Dendritic cell treated with granulocyte-macrophage colony-stimulating factor and Interleukin-4, amounts not matched to agents 40 ng/mL and 50 ng/mL, for 4 days (primary cell): ENCODE measurements around the gene DCUN1D3.
"Not testable (repeated sequence)": the region's sequence is repeated elsewhere in the genome, so short reads cannot be mapped to it uniquely, and the experiment has no call there.

Source experiments
- H3K27ac Mint-ChIP-seq: one replicate; pipeline ENCODE4 v1.8.0; 2022; ENCODE audit warnings: mild to moderate bottlenecking, mixed read lengths
- H3K27me3 Mint-ChIP-seq: one replicate; pipeline ENCODE4 v1.8.0; 2022; ENCODE audit warnings: mild to moderate bottlenecking, mixed read lengths
- H3K36me3 Mint-ChIP-seq: one replicate; pipeline ENCODE4 v1.8.0; 2022; ENCODE audit warnings: low read depth, mixed read lengths
- H3K4me1 Mint-ChIP-seq: one replicate; pipeline ENCODE4 v1.8.0; 2022; ENCODE audit warnings: low read depth, mixed read lengths
- H3K4me3 Mint-ChIP-seq: one replicate; pipeline ENCODE4 v1.8.0; 2022; ENCODE audit warnings: mild to moderate bottlenecking, moderate library complexity, mixed read lengths
- H3K9me3 Mint-ChIP-seq: one replicate; pipeline ENCODE4 v1.8.0; 2022; ENCODE audit warnings: mixed read lengths
- intact Hi-C: fragments of 100-400 bp; cut with micrococcal nuclease; formaldehyde crosslinking; loops from one replicate; pipeline ENCODE4 v1.15.0; 2022

The DCUN1D3 gene

GRCh38 chr16:20871941-20872815 lies 28.0 kb downstream of the DCUN1D3 start:
- H3K27ac Mint-ChIP-seq: no peak overlapping the region
- intact Hi-C loops: no loop called here

GRCh38 chr16:20871258-20871657 lies 28.9 kb downstream of the DCUN1D3 start:
- peaks cover 97% of the 10 kb centered on the region for H3K4me1 Mint-ChIP-seq
- peaks cover 69% of the 10 kb centered on the region for H3K36me3 Mint-ChIP-seq
- intact Hi-C loops: no loop called here
- no peak overlapping the region for H3K4me3 Mint-ChIP-seq
- peak overlapping the region; percentile 41 for H3K27ac Mint-ChIP-seq
- H3K9me3 Mint-ChIP-seq: no peaks in the 10 kb centered on the region
- H3K27me3 Mint-ChIP-seq: no peaks in the 10 kb centered on the region

More at GRCh38 chr16:20871941-20872815, 28.0 kb downstream of the DCUN1D3 start:
- H3K4me1 Mint-ChIP-seq: peaks cover 93% of the 10 kb centered on the region
- H3K27me3 Mint-ChIP-seq: no peaks in the 10 kb centered on the region
- H3K4me3 Mint-ChIP-seq: no peak overlapping the region
- H3K36me3 Mint-ChIP-seq: peaks cover 69% of the 10 kb centered on the region
- H3K9me3 Mint-ChIP-seq: no peaks in the 10 kb centered on the region

GRCh38 chr16:20870122-20870820 lies 29.9 kb downstream of the DCUN1D3 start:
- Mint-ChIP-seq H3K27ac (peak overlapping the region; percentile 41), H3K4me1 (peaks cover 97% of the 10 kb centered on the region), H3K9me3 (no peaks in the 10 kb centered on the region), H3K36me3 (peaks cover 61% of the 10 kb centered on the region), H3K4me3 (no peak overlapping the region), H3K27me3 (no peaks in the 10 kb centered on the region)
- intact Hi-C loops: no loop called here

DNA sequence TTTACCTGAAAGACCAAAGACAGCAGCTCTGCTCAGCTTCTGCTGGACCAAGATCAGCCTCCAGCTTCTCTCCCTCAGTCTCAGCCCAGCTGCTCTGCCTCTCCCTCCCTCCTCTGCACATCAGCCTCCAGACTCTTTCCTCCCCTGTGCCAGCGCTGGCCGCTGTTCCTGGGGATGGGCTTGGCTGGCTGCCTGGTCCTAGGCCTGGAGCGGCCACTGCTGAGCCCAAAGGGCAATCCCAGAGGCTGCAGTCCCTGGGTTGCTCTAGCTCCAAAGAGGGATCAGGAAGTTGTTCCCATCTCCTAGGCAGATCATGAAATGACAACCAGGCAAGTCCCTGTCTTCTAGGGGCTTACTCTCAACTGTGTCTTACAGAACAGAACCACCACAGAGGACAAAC lies 31.3 kb downstream of the DCUN1D3 start:
- Mint-ChIP-seq H3K4me1 (peaks cover 95% of the 10 kb centered on the region), H3K27ac (peak overlapping the region; percentile 62)

DNA sequence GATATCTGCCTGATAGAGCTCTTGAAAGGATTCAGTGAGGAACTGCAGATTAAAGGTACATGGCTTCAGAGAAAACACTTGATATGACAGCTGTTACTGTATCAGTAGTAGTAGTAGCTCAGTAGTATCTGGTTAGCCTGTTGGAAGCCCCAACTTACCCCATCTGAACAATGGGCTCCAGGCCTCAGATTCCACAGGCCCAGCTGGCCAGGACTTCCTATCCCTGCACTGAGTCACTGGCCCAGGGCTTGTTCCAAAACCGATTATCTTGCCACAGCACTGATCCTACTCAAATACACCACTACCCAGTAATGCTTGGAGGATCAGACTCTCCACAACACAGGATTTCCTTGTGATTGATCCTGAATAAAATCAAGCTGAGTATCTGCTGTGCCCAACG lies 32.6 kb downstream of the DCUN1D3 start:
- intact Hi-C loops: no loop called here
- Mint-ChIP-seq H3K27ac (peak overlapping the region; percentile 33), H3K4me3 (no peak overlapping the region), H3K36me3 (peaks cover 70% of the 10 kb centered on the region), H3K27me3 (no peaks in the 10 kb centered on the region), H3K4me1 (peaks cover 86% of the 10 kb centered on the region), H3K9me3 (no peaks in the 10 kb centered on the region)

More for the DNA sequence above, 31.3 kb downstream of the DCUN1D3 start:
- Mint-ChIP-seq H3K27me3 (no peaks in the 10 kb centered on the region), H3K4me3 (no peak overlapping the region), H3K36me3 (peaks cover 67% of the 10 kb centered on the region), H3K9me3 (no peaks in the 10 kb centered on the region)
- intact Hi-C loops: no loop called here

GRCh38 chr16:20866801-20867200 lies 33.4 kb downstream of the DCUN1D3 start:
- no peak overlapping the region for H3K4me3 Mint-ChIP-seq
- no peaks in the 10 kb centered on the region for H3K27me3 Mint-ChIP-seq
- peaks cover 78% of the 10 kb centered on the region for H3K4me1 Mint-ChIP-seq
- no peaks in the 10 kb centered on the region for H3K9me3 Mint-ChIP-seq
- intact Hi-C loops: no loop called here
- peak overlapping the region; percentile 66 for H3K27ac Mint-ChIP-seq
- H3K36me3 Mint-ChIP-seq: peaks cover 73% of the 10 kb centered on the region

GRCh38 chr16:20866145-20866772 lies 33.9 kb downstream of the DCUN1D3 start:
- intact Hi-C loops: no loop called here
- no peak overlapping the region for H3K4me3 Mint-ChIP-seq
- H3K36me3 Mint-ChIP-seq: peaks cover 73% of the 10 kb centered on the region
- no peaks in the 10 kb centered on the region for H3K27me3 Mint-ChIP-seq
- H3K27ac Mint-ChIP-seq: peak overlapping the region; percentile 66
- H3K9me3 Mint-ChIP-seq: no peaks in the 10 kb centered on the region
- peaks cover 75% of the 10 kb centered on the region for H3K4me1 Mint-ChIP-seq

DNA sequence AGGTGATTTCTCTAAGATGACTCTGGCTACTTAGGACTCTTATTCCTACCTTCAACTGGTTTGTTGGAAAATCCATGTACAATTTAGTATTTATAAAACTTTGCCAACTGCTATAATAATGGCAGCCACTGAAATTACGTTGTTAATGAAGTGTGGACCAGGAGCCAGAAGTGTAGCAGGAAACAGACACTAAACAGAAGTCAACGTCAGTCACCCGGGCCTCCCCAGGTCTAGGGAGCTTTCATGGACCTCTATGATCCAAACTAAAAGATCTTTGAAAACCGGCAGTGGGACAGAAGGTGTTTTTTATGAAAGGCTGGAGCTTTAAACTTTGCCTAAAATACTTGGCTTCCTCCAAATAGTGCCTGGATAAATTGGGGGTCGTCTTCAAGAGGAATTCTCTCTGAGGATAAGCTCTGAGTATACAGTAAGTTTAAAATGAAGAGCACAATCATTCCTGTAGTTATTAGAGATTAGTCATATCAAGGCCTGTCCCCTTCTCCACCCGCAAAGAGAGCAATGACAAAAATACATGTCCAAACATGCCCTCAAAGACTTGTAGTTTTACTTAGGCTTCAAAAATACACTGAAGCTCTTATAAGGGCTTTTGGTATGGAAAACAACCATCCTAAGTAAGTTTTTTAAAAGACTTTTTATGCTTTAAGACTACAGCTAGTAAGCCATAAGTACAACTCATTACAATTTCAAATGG lies 34.6 kb downstream of the DCUN1D3 start:
- Mint-ChIP-seq H3K27me3 (no peaks in the 10 kb centered on the region), H3K4me1 (peaks cover 68% of the 10 kb centered on the region), H3K36me3 (peaks cover 73% of the 10 kb centered on the region), H3K9me3 (no peaks in the 10 kb centered on the region), H3K27ac (peak overlapping the region; percentile 66), H3K4me3 (no peak overlapping the region)
- intact Hi-C loops: no loop called here

DNA sequence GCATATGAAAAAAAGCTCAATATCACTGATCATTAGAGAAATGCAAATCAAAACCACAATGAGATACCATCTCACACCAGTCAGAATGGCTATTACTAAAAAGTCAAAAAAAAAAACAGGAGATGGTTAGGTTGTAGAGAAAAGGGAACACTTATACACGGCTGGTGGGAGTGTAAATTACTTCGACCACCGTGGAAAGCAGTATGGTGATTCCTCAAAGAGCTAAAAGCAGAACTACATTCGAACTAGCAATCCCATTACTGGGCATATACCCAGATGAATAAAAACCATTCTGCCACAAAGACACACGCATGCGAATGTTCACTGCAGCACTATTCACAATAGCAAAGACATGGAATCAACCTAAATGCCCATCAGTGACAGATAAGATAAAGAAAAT lies 35.8 kb downstream of the DCUN1D3 start:
- H3K27me3 Mint-ChIP-seq, intact Hi-C loops, H3K9me3 Mint-ChIP-seq, H3K4me3 Mint-ChIP-seq: not testable (repeated sequence)
- peaks cover 84% of the 10 kb centered on the region for H3K36me3 Mint-ChIP-seq
- H3K4me1 Mint-ChIP-seq: peaks cover 63% of the 10 kb centered on the region
- peak overlapping the region; percentile 39 for H3K27ac Mint-ChIP-seq

DNA sequence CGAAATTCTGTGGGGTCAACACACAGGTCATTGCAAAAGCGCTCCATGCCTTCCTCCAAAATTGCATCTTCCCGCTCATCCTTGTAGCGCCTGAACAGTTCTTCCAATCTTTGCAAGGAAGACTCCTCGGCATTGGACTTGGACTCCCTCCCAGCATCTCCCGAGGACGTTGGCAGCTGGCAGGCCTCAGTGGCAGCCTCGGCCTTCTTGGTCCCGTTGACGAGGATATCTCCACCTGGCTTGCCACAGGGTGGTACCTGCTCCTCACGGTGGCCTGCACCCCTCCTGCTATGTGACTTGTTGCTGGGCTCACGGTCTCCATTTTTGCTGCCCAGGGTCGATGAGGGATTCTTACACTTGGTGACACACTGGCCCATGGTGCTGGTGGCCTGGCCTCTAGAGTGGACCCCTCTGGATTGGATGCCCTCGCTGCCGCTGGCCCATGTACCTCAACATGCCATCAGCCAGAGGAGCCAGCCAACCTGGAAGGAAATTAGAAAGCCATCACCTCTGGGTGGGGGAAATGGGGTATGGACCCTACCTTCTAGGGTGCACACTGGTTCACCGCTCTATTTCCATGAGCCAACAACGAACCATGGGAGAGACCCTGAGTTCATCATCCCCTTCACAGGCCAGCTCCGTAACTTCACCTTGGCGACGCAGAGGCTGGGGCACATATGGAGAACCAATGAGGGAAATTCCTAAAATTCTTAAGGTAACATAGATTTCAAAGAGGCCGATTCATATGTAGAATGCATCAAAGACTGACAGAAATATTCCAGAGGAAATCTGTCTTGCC lies 37.8 kb downstream of the DCUN1D3 start:
- intact Hi-C loops: no loop called here
- no peak overlapping the region for H3K27ac Mint-ChIP-seq
- H3K9me3 Mint-ChIP-seq: no peaks in the 10 kb centered on the region
- H3K4me3 Mint-ChIP-seq: no peak overlapping the region
- peaks cover 78% of the 10 kb centered on the region for H3K36me3 Mint-ChIP-seq
- no peaks in the 10 kb centered on the region for H3K27me3 Mint-ChIP-seq
- H3K4me1 Mint-ChIP-seq: peaks cover 43% of the 10 kb centered on the region

DNA sequence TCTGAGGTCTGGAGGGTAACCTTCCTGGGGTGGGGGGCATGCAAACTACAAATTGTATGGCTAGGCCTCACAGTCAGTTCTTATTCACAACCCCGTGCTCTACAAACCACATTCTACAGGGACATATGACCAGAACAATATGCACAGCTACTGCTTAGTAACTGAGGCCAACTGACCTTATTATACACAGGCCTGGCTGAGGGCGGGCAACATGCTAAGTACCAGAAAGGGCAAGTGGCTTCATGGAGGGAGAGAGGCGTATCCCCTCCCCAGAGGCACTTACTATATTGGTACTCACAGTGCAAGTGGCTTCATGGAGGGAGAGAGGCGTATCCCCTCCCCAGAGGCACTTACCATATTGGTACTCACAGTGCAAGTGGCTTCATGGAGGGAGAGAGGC lies 39.2 kb downstream of the DCUN1D3 start:
- intact Hi-C loops, H3K27me3 Mint-ChIP-seq, H3K27ac Mint-ChIP-seq, H3K4me3 Mint-ChIP-seq, H3K9me3 Mint-ChIP-seq: not testable (repeated sequence)
- Mint-ChIP-seq H3K4me1 (peaks cover 36% of the 10 kb centered on the region), H3K36me3 (peaks cover 76% of the 10 kb centered on the region)

DNA sequence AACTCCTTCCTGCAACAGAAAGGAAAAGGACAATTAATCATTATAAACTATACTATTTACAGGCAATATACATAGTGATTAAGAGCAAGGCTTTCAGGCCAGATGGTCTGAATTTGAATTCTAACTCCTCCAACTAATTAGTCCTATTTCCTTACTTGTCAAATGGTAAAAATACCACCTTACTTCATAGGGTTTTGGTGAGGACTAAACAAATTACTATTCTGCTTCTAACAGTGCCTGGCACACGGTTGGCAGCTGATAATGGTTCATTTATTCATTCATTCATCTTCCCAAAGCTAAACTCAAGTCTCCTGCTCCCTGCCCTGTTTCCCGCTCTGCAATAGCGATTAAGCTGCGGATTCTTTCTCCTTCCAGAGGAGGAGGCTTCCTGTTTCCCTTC lies 39.8 kb downstream of the DCUN1D3 start:
- Mint-ChIP-seq H3K27me3 (no peaks in the 10 kb centered on the region), H3K27ac (no peak overlapping the region), H3K36me3 (peaks cover 82% of the 10 kb centered on the region), H3K4me3 (no peak overlapping the region), H3K4me1 (peaks cover 35% of the 10 kb centered on the region), H3K9me3 (no peaks in the 10 kb centered on the region)
- intact Hi-C loops: no loop called here

- Mint-ChIP-seq H3K9me3 (no peaks in the 10 kb centered on the region), H3K27ac (peak overlapping the region; percentile 12), H3K4me3 (no peak overlapping the region), H3K4me1 (peaks cover 34% of the 10 kb centered on the region), H3K36me3 (peaks cover 85% of the 10 kb centered on the region), H3K27me3 (no peaks in the 10 kb centered on the region)
- intact Hi-C loops: no loop called here
These were observed 40.5 kb downstream of the DCUN1D3 start for GRCh38 chr16:20859699-20860098.
